ENCODE results near the gene SBDS. TPM values are rescaled to one million over a fixed set of nuclear protein-coding genes. Genes with fewer than 3 reads are reported as not detected.
"Not testable (repeated sequence)": the region's sequence is repeated elsewhere in the genome, so short reads cannot be mapped to it uniquely, and the experiment has no call there.

SBDS gene
- 185 and 206 TPM in 2 replicates for total RNA-seq (2014; rRNA removed; shearing (Covaris generic))

DNA sequence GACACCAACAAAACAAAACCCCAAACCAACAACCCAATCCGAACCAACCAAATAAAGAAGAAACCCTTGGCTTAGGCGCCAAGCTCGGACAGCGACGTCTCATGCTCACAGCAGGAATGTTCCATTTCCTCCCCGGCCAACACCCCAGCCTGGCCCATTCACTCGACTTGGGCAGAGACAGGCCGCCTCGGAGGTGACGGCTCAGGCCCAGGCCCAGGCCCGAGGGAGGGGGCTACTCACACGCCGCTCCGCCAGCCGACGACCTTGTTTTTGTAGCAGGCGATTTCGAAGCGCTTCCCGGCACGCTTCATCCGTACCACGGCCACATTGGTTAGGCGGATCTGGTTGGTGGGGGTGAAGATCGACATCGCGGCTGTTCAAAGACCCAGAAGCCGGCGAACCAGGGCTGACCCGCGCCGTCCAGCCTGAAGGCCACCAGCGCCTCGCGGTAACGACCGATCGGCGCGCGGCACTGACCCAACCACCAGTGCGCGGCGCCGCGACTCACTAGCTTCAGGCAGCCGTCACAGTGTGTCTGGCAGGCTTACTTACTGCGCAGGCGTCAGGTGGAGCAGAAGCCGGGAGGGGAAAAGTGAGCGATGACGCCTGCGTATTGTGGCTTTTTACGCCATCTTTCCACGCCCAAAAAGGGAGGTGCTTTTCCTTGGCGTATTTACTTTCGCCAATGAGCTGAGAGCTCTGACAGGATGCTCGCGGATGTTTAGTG, at the start of gene SBDS:
SBDS (minus strand) TSS at position 537 of the 727 bp plus-strand sequence; CDS start at position 368, 169 bp downstream.
- DNase-seq (ENCODE audit: low read depth): peak; percentile 100

DNA sequence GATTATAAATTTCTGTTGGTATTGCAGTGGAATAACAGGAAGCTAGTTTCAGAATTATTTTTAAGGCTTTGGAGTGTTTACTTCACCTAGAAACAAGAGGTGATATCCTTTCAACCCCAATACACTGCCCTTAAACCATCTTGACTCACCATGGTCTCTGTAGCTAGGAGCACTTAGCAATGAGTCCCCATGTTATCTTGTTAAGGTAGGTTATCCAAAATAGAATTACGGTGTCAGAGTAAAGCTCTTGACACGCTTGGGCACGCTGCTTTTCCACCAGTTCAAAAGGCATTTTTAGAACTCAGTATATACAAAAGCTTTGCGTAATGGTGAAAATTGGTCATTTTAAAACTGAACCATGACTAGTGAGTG, 48.2 kb upstream of the SBDS start:
- DNase-seq (ENCODE audit: low read depth): not testable (repeated sequence)

DNA sequence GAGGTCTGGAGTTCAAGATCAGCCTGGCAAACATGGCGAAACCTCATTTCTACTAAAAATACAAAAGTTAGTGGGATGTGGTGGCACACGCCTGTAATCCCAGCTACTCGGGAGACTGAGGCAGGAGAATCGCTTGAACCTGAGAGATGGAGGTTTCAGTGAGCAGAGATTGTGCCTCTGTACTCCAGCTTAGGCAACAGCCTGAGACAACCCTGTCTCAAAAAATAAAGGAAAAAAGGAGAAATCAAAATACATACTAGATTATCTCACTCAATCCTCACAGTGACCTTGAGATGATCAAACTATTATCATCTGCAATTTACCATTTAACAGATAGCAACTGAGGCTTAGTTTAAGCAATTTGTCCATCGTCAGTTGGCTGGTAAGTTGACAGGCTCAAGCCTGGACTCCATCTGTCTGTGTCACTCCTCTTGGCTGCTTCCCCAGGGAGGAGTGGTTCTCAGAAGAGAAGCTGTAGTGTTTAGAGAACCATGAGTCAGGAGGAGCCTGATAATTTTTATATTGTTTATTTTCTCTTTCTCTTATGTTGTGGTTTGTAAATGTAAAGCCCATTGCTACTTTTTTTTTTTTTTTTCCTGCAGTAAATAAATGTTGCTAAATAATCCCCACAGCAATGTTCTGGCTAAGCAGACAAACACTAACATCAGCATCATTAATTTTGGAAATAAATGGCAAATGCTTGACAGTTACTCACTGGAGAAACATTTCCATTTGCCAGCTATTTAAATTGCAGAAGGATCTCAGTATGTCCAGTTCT, 47.6 kb upstream of the SBDS start:
- peak; percentile 84 for DNase-seq (ENCODE audit: low read depth)

DNA sequence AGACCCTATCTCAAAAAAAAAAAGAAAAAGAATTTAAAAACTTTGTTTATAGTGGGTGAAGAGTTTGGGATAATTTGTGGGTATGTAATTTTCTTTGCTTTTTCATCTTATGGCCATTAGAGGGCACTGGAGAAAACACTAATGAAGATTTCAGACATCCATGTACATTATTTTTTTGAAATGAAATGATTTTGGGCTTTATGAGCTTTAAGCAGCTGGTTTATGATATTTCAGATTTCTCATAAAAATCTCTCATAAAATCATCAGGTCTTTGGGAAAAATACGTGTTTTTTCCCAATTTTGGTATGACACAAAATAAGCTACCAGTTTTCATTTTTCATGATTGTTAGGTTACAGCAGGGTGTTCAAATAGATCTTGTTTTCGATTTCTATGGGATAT, 45.4 kb upstream of the SBDS start:
- DNase-seq (ENCODE audit: low read depth): not testable (repeated sequence)

DNA sequence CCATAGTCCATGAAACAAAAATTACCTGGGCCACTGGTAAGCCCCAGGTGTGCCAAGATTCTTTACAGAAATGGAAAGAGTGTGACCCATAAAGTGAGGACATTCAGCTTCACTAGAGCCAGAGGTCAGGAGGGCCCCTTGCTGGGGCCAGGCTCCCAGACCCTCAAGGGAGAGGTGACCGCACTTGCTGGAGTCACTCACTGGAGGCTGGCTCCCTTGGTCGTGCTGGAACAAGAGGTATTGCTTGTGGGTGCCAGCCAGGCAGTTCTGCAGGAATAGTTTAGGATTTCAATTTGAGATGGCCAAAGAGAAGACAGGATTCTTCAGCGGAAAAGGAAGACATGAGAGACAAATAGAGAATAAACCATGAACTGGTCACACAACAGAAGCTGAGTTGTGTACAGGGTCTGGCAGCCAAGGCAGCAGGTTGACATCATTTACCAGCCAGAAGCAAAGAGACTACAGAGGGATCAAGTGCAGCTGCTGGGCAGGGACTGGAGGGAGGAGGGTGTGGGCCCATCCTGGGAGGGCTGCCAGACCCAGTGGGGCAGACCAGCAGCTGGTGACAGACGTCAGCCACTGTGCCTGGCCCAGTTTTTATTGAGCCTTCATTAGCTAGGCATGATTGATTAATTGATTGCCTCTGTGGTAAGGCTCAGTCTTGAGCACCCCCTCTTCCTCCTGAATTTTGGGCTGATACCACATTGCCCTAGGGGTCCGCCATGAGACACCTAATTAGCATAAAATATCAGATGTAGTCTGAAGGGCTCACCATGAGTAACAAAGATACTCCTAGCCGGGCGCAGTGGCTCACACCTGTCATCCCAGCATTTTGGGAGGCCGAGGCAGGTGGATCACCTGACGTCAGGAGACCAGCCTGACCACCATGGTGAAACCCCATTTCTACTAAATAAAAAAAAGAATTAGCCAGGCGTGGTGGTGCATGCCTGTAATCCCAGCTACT, 41.3 kb upstream of the SBDS start:
- not testable (repeated sequence) for DNase-seq (ENCODE audit: low read depth)

DNA sequence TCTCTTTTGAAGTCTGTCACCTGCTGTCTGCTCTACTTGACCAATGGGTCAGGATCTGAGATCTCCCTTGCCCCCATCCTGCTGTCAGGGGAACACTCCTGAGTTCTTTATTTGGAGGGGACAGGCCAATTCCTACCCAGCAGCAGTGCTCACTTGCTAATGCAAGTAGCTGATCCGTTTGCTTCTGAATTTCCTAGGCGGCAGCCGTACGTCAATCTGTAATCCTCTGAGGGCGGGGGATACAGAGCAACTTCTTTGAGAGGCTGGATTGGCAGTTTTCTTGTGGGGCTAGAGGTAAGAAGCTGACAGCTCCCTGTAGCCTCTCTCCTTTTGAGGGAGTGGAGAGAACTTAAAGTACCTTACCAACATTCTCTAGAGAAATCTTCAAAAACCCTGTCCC, 37.9 kb upstream of the SBDS start:
- no peak for DNase-seq (ENCODE audit: low read depth)

DNA sequence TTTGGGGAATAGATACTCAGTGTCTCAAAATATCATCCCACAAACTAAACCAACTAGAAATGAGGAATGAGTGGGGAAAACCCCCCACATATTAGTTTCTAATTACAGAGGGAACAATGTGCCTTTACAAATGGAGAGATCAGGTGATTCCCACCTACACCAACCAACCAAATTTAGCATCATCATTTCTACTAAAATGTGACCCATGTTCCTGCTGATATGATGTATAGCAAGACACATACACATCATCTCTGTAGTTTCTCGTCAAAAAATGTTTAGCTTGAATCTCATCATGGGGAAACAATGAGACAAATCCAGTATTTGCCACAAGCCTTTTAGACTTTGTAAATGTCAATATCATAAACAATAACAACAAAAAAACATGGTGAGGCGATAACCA, 36.3 kb upstream of the SBDS start:
- not testable (repeated sequence) for DNase-seq (ENCODE audit: low read depth)

DNA sequence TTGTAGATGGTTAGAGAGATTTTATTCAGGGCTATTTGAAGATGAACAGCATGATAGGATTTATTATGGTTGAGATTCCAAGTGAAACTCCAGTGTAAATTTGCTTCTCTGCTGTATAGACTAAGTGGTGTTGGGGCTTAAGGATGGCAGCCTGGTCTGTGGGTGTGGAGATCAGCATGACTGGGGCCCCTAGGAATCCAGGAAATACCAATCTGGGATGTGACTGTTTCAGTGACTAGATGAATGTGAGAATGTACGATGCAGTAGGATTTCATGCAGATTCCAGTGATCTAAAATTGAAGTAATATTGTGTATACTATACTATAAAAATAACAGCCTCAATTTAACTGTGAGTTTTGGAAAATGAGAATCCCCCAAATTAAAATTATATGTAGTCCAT, 30.1 kb upstream of the SBDS start:
- DNase-seq (ENCODE audit: low read depth): peak; percentile 81

DNA sequence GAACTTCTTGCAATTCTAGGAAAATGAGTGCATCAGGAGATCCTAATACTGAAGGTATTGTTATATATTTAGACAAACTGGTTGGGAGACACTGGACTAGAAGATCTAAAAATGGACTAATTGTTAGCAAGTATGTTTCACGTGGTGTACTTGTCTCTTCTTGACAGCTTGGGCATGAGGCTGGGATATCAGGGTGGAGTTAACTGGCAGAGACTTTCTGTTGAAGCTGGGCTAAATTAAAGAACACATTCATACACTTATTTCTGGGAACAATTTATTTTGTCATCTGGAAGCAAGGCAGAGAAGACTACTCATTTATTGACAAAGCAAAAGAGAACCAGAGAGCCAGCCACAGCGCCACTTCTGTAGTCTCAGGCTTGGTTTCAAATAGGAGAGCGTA, 27.1 kb upstream of the SBDS start:
- no peak for DNase-seq (ENCODE audit: low read depth)

DNA sequence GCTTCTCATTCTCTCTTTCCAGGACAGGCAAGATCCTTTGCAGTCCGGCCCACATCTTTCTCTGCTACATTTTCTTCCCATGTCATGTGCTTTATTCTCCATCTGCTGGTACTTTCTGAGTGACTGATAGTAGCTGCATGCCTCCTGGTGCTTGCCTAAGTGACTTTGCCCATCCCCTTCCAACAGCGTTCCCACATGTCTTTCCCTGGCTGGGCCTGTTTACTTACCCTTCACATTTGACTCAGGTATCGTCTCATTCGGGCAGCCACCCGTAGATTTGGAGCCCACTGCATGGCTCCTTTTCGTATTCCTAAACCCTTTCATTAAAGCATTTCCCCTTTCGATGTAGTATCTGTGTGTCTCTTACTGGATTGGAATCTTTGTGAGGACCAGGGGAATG, 25.9 kb upstream of the SBDS start:
- DNase-seq (ENCODE audit: low read depth): no peak

DNA sequence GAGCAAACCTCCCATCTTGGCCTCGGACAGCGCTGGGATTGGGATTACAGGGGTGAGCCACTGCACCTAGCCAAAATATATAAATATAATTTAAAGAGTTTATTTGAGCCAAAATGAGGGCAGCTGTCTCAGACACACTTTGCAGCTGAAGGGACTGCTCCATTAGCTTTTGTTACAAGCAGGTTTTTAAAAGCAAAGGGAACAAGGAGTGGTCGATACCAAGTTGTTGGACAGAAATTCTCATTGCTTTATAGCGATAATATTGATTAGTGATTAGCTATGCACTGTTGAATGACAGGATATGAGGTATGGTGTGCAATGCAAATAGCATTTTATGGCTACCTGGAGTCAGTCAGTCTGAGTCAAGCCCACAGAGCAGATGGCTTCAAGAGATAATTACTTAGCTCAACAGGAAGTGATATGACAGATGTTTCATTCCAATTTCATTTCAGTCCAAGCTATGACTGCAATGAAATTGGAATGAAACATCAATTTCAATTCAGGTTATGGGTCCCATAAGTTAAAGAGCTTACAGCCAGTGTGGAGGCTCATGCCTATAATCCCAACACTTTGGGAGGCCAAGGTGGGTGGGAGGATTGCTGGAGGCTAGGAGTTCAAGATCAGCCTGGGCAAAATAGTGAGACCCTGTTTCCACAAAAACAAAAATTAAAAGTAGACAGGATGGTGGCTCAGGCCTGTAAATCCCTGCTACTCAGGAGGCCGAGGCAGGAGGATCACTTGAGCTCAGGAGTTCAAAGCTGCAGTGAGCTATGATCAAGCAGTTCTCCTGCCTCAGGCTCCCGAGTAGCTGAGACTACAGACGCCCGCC, 24.4 kb upstream of the SBDS start:
- peak; percentile 42 for DNase-seq (ENCODE audit: low read depth)

DNA sequence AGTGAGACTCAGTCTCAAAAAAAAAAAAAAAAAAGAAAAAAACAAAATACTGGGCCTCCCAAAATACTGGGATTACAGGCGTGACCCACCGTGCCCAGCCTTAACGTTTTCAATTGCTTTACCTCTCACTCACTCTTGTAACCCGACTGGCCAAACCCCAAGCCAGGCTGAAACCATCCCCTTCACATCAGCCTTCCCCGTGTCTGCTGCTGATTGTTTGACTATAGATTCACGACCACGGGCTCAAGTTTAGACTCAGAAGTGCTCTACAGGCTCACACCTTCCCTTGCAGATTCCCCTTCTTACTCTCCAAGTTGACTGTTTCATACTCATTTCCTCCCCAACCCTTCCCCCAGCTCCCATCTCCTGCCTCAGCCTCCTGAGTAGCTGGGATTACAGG, 23.6 kb upstream of the SBDS start:
- no peak for DNase-seq (ENCODE audit: low read depth)

DNA sequence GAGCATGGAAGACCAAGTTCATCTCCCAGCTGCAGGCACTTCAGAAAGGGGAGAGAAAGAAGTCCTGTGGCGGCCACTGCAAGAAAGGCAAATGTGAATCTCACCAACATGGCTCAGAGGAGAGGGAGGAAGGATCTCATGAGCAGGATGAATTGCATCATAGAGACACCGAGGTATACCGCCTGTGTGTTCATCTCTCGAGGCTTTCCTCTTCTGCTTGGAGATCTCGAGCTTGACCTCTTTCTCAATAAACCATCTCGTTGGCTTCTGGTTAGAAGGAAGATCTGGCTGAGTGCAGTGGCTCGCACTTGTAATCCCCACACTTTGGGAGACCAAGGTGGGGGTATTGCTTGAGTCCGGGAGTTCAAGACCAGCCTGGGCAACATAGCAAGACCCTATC, 22.6 kb upstream of the SBDS start:
- DNase-seq (ENCODE audit: low read depth): not testable (repeated sequence)

DNA sequence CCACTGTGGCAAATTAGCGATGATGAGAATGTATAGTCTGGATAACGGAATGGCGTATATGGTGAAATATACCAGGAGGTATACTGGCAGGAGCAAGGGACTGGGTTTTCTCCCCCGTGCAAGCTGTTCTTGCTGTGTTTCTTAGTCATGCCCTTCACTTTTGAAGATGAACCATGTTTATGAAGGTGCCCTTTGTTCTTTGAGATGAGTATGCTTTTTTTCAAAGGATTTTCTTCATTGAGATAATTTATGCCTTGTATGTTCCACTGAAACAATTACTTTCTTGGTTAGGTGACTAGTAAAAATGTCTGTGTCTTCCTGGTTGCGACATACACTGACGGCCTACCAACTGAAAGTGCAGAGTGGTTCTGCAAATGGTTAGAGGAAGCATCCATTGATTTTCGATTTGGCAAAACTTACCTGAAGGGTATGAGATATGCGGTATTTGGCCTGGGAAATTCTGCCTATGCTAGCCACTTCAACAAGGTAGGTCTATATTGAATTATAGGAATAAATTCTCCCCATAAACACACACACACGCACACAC, 18.8 kb upstream of the SBDS start:
- not testable (repeated sequence) for DNase-seq (ENCODE audit: low read depth)

DNA sequence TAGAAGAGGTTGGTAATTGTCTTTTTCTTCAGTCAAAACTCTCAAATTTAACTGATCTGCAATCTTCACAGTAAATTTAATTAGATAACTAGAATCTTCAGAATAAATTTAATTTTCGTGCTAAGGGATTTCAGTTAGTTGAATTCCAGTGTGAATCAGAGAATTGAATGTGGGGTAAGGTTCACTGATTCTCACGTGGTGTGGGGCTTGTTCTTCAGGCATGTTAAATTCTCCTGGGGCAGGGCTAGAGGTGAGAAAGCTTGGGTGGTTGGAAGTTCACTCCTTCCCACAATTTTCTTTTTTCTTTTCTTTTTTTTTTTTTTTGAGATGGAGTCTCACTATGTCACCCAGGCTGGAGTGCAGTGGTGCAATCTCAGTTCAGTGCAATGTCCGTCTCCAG, 14.3 kb upstream of the SBDS start:
- DNase-seq (ENCODE audit: low read depth): peak; percentile 19

DNA sequence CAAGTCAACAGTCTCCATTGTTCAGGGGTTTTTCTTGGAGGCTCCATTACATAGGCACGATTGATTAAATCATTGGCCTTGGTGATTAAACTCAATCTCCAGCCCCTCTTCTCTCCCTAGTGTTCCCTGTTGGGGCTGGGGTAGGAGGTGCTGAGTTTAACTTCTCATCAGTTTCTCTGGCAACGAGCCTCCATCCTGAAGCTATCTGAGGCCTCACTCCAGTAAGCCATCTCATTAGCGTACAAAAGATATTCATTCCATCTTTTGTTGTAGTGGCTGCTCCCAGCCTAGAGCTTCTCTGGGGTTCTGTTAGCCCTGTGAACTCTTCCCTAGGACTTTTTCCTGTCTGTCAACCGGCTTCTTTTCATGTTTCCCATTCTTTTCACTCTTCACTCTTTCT, 12.9 kb upstream of the SBDS start:
- DNase-seq (ENCODE audit: low read depth): no peak

DNA sequence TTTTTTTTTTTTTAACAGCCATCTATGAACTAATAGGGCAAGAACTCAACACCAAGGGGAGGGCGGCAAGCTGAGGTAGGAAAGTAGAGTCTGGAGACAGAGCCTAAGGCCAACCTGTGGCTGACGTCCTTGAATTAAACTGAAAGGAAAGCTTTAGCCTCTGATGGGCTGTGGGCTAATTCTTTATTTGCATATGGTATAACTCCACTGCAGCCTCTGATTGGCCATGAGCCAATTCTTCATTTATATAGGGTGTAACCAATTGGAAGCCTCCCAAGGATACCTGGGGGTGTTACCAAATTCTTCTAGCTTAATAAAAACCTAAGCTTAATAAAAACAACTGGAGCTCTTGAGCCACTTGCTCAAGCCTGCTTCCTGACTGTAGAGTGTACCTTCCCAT, 11.6 kb upstream of the SBDS start:
- no peak for DNase-seq (ENCODE audit: low read depth)

DNA sequence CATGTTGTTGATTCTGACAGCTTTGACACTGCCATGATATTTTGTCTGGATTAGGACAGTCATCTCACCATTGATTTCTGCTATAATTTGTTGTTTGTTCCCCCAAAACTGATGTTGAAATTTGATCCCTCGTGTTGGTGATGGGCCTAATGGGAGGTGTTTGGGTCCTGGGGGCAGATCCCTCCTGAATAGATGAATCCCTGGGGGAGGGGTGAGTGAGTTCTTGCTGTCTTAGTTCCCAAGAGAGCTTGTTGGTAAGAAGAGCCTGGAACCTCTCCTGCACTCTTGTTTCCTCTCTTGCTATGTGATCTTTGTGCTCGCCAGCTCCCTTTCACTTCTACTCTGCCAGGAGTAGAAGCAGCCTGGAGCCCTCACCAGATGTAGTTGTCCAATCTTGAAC, 8.8 kb upstream of the SBDS start:
- not testable (repeated sequence) for DNase-seq (ENCODE audit: low read depth)

DNA sequence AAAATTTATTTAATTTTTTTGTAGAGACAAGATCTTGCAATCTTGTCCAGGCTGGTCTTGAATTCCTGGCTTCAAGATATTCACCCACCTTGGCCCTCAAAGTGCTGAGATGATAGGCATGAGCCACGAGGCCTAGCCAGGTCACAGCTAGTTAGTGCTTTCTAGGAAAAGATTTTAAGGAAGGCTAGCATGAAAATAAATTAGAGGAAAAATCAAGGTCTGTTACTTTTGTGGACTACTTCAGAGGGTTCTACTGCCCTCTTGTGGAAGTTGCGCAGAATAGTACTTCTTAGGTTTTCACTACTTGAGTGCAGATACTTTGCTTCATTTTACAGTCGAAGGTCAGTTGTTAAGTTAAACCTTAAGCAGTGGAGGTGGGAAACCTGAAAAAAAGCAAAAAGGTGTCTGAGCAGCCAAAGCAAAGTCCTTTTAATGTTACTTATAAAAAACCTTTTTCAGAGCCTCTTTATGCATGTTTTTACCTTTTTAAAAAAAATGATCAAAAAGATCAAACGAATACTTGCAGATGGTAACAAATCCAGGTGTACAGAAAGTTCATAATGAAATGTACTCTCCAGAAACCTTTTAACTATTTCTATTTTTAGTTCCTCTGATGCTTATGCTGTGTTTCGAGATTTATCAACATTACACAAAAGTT, 5.3 kb upstream of the SBDS start:
- peak; percentile 21 for DNase-seq (ENCODE audit: low read depth)

DNA sequence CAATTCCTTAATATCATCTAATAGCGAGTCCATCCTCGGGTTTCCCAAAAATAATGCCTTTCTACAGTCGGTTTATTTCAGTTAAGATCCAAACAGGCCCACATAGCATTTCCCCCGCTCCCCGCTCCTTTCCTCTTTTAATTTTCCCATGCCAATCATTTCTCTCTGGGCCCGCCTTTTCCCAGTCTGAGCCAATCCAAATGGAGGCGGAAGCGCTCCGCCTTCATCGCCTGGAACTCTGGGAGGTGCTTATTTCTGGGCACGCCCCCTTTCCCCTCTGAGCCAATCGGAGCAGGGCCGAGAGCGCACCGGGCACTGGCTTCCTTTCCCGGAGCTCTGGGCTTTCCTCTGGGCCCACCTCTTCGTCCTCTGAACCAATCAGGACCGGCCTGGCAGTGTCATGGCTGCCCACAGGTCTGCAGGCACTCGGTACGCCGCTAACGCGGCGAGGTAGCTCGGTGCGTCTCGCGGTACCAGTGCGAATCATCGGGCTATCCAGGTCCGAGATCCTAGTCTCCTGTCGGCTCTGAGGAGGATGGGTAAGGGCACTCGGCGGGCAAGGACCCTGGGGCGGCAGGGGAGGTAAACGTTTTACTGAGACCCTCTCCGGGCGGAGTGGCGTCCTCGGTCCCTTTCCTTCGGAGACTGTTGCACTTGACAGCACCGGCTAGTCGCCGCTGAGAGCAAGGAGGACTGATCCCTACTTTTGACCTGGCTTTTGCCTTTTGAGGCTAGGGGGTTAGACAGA, 1.2 kb upstream of the SBDS start, which contains the start of gene TYW1:
TYW1 (plus strand) TSS at position 390 of the 748 bp plus-strand sequence; CDS start at position 536, 146 bp downstream.
- DNase-seq (ENCODE audit: low read depth): peak; percentile 100
